ENCODE data around the gene ST3GAL4. TPM values are rescaled to one million over a fixed set of nuclear protein-coding genes. Genes with fewer than 3 reads are reported as not detected.
"Not testable (repeated sequence)": the region's sequence is repeated elsewhere in the genome, so short reads cannot be mapped to it uniquely, and the experiment has no call there.

Gene ST3GAL4
- total and polyA plus RNA-seq, 5 experiments from 2014 or later, result 1.1 to 6.6 (median 2.1) TPM

GRCh38 chr11:126374562-126375300 lies 19.2 kb downstream of the ST3GAL4 start:
- H3K36me3 Mint-ChIP-seq, H3K4me3 Mint-ChIP-seq, H3K27me3 Mint-ChIP-seq, POLR2A ChIA-PET, H3K4me1 Mint-ChIP-seq, ATAC-seq, DNase-seq, H3K9me3 Mint-ChIP-seq: not testable (repeated sequence)
- peak overlapping the region in 1 of 10 donors; percentile 90 for H3K27ac Mint-ChIP-seq

GRCh38 chr11:126375726-126376125 lies 20.2 kb downstream of the ST3GAL4 start:
- POLR2A ChIA-PET, result no interaction called here

GRCh38 chr11:126378763-126379162 lies 23.3 kb downstream of the ST3GAL4 start:
- POLR2A ChIA-PET, result no interaction called here
- H3K4me3 Mint-ChIP-seq, result no peak overlapping the region
- DNase-seq (no peak), ATAC-seq (no peak)
- no peaks in the 10 kb centered on the region for H3K27me3 Mint-ChIP-seq
- H3K4me1 Mint-ChIP-seq, result no peaks in the 10 kb centered on the region
- H3K9me3 Mint-ChIP-seq, result no peaks in the 10 kb centered on the region
- no peak overlapping the region for H3K27ac Mint-ChIP-seq
- no peaks in the 10 kb centered on the region for H3K36me3 Mint-ChIP-seq

More at GRCh38 chr11:126375726-126376125, 20.2 kb downstream of the ST3GAL4 start:
- DNase-seq (no peak), ATAC-seq (no peak)
- peaks cover 0 to 3% (median 0%) of the 10 kb centered on the region in 4 donors for H3K4me1 Mint-ChIP-seq
- H3K27ac Mint-ChIP-seq, result no peak overlapping the region
- no peaks in the 10 kb centered on the region for H3K27me3 Mint-ChIP-seq
- no peaks in the 10 kb centered on the region for H3K36me3 Mint-ChIP-seq
- no peaks in the 10 kb centered on the region for H3K9me3 Mint-ChIP-seq
- H3K4me3 Mint-ChIP-seq, result no peak overlapping the region

DNA sequence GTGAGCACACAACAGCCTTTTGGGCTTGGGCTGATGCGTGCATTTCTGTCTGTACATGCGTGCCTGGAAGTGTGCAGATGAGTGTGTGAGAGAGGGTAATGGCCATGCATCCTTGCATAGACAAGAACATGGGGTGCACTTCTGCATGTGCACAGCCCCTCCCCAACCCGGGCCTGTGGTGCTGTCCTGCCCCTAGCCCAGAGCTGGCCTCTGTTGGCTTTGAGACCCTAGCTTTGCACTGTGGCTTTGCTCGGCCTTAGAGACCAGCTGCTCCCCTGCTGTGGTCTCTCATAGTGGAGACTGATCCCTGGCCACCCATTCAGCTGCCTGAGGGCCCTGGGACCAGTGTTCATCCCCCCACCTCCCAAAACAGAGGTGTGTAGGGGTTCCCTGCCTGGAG lies 25.4 kb downstream of the ST3GAL4 start:
- H3K27ac Mint-ChIP-seq, result no peak overlapping the region
- no peaks in the 10 kb centered on the region for H3K27me3 Mint-ChIP-seq
- peaks cover 0 to 3% (median 0%) of the 10 kb centered on the region in 4 donors for H3K4me1 Mint-ChIP-seq
- ATAC-seq (no peak), DNase-seq (no peak)
- no peaks in the 10 kb centered on the region for H3K36me3 Mint-ChIP-seq
- POLR2A ChIA-PET, result no interaction called here
- H3K4me3 Mint-ChIP-seq, result no peak overlapping the region
- no peaks in the 10 kb centered on the region for H3K9me3 Mint-ChIP-seq

DNA sequence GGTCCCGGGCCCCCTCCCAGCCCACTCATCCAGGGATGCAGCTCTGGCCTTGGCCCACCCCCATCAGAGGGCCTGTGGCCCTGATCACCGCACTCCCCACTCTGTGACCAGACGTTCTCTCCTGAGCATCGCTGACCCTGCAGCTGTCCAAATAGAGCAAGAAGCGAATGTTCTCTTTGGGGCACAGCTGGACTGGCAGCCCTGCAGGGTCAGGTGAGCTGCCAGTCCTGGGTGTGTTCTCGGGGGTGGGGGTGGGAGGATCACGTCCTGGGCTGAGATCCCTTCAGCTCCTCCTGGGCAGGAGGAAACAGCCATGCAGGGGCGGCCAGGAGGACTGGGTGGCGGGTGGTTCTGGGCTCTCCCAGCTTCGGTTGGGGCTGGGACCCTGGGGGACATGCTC lies 26.5 kb downstream of the ST3GAL4 start:
- H3K4me3 Mint-ChIP-seq, POLR2A ChIA-PET, H3K36me3 Mint-ChIP-seq, H3K27me3 Mint-ChIP-seq, DNase-seq, H3K9me3 Mint-ChIP-seq, ATAC-seq, H3K27ac Mint-ChIP-seq: not testable (repeated sequence)
- H3K4me1 Mint-ChIP-seq, result peaks cover 0 to 11% (median 0%) of the 10 kb centered on the region in 4 donors

- DNase-seq, H3K36me3 Mint-ChIP-seq, POLR2A ChIA-PET, ATAC-seq, H3K9me3 Mint-ChIP-seq, H3K4me3 Mint-ChIP-seq, H3K27ac Mint-ChIP-seq, H3K27me3 Mint-ChIP-seq: not testable (repeated sequence)
- peaks cover 0 to 14% (median 0%) of the 10 kb centered on the region in 4 donors for H3K4me1 Mint-ChIP-seq
These were observed 27.2 kb downstream of the ST3GAL4 start for GRCh38 chr11:126382641-126383040.

GRCh38 chr11:126383339-126384335 lies 28.2 kb downstream of the ST3GAL4 start:
- peaks cover 0 to 14% (median 0%) of the 10 kb centered on the region in 4 donors for H3K4me1 Mint-ChIP-seq
- ATAC-seq, result no peak
- no peaks in the 10 kb centered on the region for H3K9me3 Mint-ChIP-seq
- POLR2A ChIA-PET, result no interaction called here
- no peak overlapping the region for H3K4me3 Mint-ChIP-seq
- no peaks in the 10 kb centered on the region for H3K27me3 Mint-ChIP-seq
- DNase-seq, result no peak
- no peaks in the 10 kb centered on the region for H3K36me3 Mint-ChIP-seq
- no peak overlapping the region for H3K27ac Mint-ChIP-seq

GRCh38 chr11:126384449-126385070 lies 29.1 kb downstream of the ST3GAL4 start:
- H3K9me3 Mint-ChIP-seq, result no peaks in the 10 kb centered on the region
- no peak overlapping the region for H3K4me3 Mint-ChIP-seq
- H3K27ac Mint-ChIP-seq, result no peak overlapping the region

GRCh38 chr11:126385991-126386728 lies 30.7 kb downstream of the ST3GAL4 start:
- H3K4me1 Mint-ChIP-seq, result peaks cover 0 to 15% (median under 1%) of the 10 kb centered on the region in 4 donors
- DNase-seq, result no peak
- no peak overlapping the region for H3K4me3 Mint-ChIP-seq
- ATAC-seq, result no peak
- no peaks in the 10 kb centered on the region for H3K36me3 Mint-ChIP-seq
- POLR2A ChIA-PET, result no interaction called here
- H3K9me3 Mint-ChIP-seq, result no peaks in the 10 kb centered on the region
- H3K27me3 Mint-ChIP-seq, result no peaks in the 10 kb centered on the region
- H3K27ac Mint-ChIP-seq, result peak overlapping the region in 1 of 10 donors; percentile 11

More at GRCh38 chr11:126384449-126385070, 29.1 kb downstream of the ST3GAL4 start:
- Mint-ChIP-seq H3K27me3 (no peaks in the 10 kb centered on the region), H3K4me1 (peaks cover 0 to 14% (median 0%) of the 10 kb centered on the region in 4 donors), H3K36me3 (no peaks in the 10 kb centered on the region)
- no peak for ATAC-seq
- no peak for DNase-seq
- POLR2A ChIA-PET, result no interaction called here

DNA sequence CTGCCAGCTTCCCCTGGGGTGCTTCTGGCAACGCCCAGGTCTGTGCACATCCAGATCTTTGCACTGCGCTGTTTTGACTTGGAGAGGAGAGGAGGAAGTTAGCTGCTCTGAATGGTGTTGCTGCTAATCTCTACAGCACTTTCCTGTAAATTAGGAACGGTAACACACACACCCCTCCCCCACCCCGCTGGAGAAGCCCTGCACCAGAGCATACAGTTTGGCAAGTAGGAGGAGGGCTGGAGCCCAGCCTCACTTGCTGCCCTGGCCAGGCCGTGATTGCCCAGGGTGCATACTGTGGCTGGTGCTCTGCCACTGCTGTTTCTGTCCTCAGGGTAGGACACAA lies 31.2 kb downstream of the ST3GAL4 start:
- H3K36me3 Mint-ChIP-seq, H3K9me3 Mint-ChIP-seq, ATAC-seq, H3K4me3 Mint-ChIP-seq, H3K27me3 Mint-ChIP-seq, DNase-seq, POLR2A ChIA-PET: not testable (repeated sequence)
- Mint-ChIP-seq H3K27ac (peak overlapping the region in 2 of 10 donors; percentile 11 to 63), H3K4me1 (peaks cover 0 to 19% (median under 1%) of the 10 kb centered on the region in 4 donors)

GRCh38 chr11:126387857-126388256 lies 32.4 kb downstream of the ST3GAL4 start:
- POLR2A ChIA-PET, result no interaction called here
- DNase-seq (no peak), ATAC-seq (no peak)
- no peak overlapping the region for H3K4me3 Mint-ChIP-seq
- H3K9me3 Mint-ChIP-seq, result no peaks in the 10 kb centered on the region
- peaks cover 0 to 29% (median 5%) of the 10 kb centered on the region in 4 donors for H3K4me1 Mint-ChIP-seq
- H3K27me3 Mint-ChIP-seq, result no peaks in the 10 kb centered on the region
- no peak overlapping the region for H3K27ac Mint-ChIP-seq
- no peaks in the 10 kb centered on the region for H3K36me3 Mint-ChIP-seq

DNA sequence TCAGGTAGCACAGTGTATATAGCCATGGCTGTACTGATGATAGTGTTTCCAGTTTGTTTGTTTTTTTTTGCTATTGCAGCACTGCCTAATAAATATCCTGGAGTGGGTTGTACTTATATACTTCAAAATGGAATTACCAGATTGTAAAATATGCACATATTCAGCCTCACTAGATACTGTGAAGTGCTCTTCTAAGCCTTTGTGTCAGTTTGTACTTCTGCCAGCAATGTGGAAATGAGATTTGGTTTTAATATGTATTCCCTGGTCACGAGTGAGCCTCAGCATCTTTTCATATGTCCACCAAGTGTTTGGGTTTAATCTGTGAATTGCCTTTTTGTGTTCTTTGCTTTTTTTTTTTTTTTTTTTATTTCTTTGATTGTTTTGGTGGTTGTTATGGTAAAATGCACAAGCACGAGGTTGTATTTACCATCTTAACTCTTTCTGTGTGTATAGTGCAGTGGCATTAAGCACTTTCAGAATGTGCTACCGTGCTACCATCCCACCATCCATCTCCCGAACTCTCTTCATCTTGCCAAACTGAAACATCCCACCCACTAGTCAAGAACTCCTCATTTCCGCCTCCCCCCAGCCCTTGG lies 34.9 kb downstream of the ST3GAL4 start:
- ATAC-seq, result no peak
- Mint-ChIP-seq H3K9me3 (no peaks in the 10 kb centered on the region), H3K4me3 (no peak overlapping the region), H3K36me3 (no peaks in the 10 kb centered on the region), H3K4me1 (peaks cover 0 to 28% (median 5%) of the 10 kb centered on the region in 4 donors), H3K27me3 (no peaks in the 10 kb centered on the region), H3K27ac (no peak overlapping the region)
- no peak for DNase-seq
- POLR2A ChIA-PET, result no interaction called here

All from naive thymus-derived CD8-positive, alpha-beta T cell (primary cell).